Gastroesophageal sphincter (tissue), 2 donors: ENCODE measurements around the gene VSTM2L.

ENCODE experiments used
- EP300 ChIP-seq: sonication (generic); formaldehyde crosslinking; IDR thresholded peaks from one replicate; pipeline ENCODE4 v1.6.1; 2017; ENCODE audit warnings: antibody characterized with exemption, mild to moderate bottlenecking
- POLR2A ChIP-seq, 2 donors: fragments of 450-650 bp; IDR thresholded peaks; one replicate each; pipeline ENCODE4 v1.6.1; 2017; ENCODE audit warnings: antibody characterized with exemption in 2 of 2, mild to moderate bottlenecking in 2 of 2, moderate library complexity in 1 of 2

- TF ChIP-seq POLR2A (IDR thresholded peaks at IDR 0.05): no peak
- TF ChIP-seq EP300: no peak
Observed at GRCh38 chr20:37944456-37944981, 41.6 kb downstream of the VSTM2L start.
